HCT116 (cell line): ENCODE measurements around the gene RUBCN. TPM values are rescaled to one million over a fixed set of nuclear protein-coding genes. Genes with fewer than 3 reads are reported as not detected.
"Not testable (repeated sequence)": the region's sequence is repeated elsewhere in the genome, so short reads cannot be mapped to it uniquely, and the experiment has no call there.

ENCODE experiments used
- ATAC-seq: fragments of 200-7000 bp; cut with Tn5 transposase; 2 replicates; pipeline ENCODE4 v1.9.1; 2020; ENCODE audit warnings: mild to moderate bottlenecking, moderate library complexity
- BruUV-seq: library from RNA; stranded (reverse); fragments of 400-500 nt; replicated peaks from 2 replicates; lab custom pipeline; 2021; lab: Mats Ljungman, UMichigan
- CTCF ChIA-PET: fragments of 300-600 bp; sonication (Branson Sonifier 250); formaldehyde crosslinking; loops from one replicate; lab custom pipeline; 2021; ENCODE audit warnings: antibody characterized with exemption; lab: Charles Lee
- POLR2A ChIA-PET: fragments of 300-600, 350-600 bp; sonication (Branson Sonifier 250); formaldehyde crosslinking; loops from one replicate; lab custom pipeline; 2021; ENCODE audit warnings: antibody characterized with exemption; lab: Charles Lee
- RAD21 ChIA-PET, 2 experiments: fragments of 300-600 bp; sonication (Branson Sonifier 250); formaldehyde crosslinking; loops; one replicate each; lab custom pipeline; 2023; ENCODE audit warnings: low total read pairs in 2 of 2; ENCODE audit not compliant: uncharacterized antibody in 2 of 2, unreplicated experiment in 2 of 2, low non-redundant PET in 1 of 2; lab: Charles Lee
- DNase-seq: peaks from one replicate; pipeline ENCODE4 v3.0.0-alpha.2; 2010; ENCODE audit warnings: low read depth, low spot score
- H2AFZ ChIP-seq: fragments of 200-600 bp; shearing (Covaris generic), sonication (generic); 2 replicates; pipeline ENCODE4 v1.6.1; 2017; ENCODE audit warnings: low read depth, mixed run types, mixed read lengths, antibody characterized with exemption, low read length; ENCODE audit not compliant: poor library complexity, severe bottlenecking
- H3K27ac ChIP-seq: 2 replicates; pipeline ENCODE4 v1.5.1; 2012; ENCODE audit warnings: low read depth, low read length
- H3K27me3 ChIP-seq: fragments of 200-600 bp; sonication (generic); 2 replicates; pipeline ENCODE4 v1.6.1; 2016; ENCODE audit warnings: mixed run types, low read length, mixed read lengths; ENCODE audit not compliant: insufficient read depth
- H3K36me3 ChIP-seq, 2 experiments: fragments of 200-500 bp in 1 of 2; fragments of 200-600 bp in 1 of 2; sonication (Bioruptor generic) in 1 of 2; sonication (generic) in 1 of 2; 2 replicates each; pipeline versions ENCODE4 v1.5.1 to v1.6.1; 2014 to 2016; ENCODE audit warnings: low read length in 2 of 2, inconsistent platforms in 1 of 2, mixed read lengths in 1 of 2, mixed run types in 1 of 2; ENCODE audit not compliant: insufficient read depth in 2 of 2, control insufficient read depth in 1 of 2
- H3K4me1 ChIP-seq, 2 experiments: fragments of 200-600 bp in 1 of 2; sonication (generic) in 1 of 2; 2 replicates each; pipeline versions ENCODE4 v1.5.1 to v1.6.1; 2012 to 2017; ENCODE audit warnings: low read length in 2 of 2, inconsistent platforms in 1 of 2, mild to moderate bottlenecking in 1 of 2, mixed read lengths in 1 of 2, mixed run types in 1 of 2, moderate library complexity in 1 of 2; ENCODE audit not compliant: insufficient read depth in 2 of 2, control insufficient read depth in 1 of 2
- H3K4me2 ChIP-seq: fragments of 200-600 bp; sonication (generic); 2 replicates; pipeline ENCODE4 v1.6.1; 2017; ENCODE audit warnings: mixed run types, low read length, mixed read lengths
- H3K4me3 ChIP-seq, 2 experiments: fragments of 200-600 bp in 1 of 2; sonication (generic) in 1 of 2; replicated peaks in 1 of 2; 2 replicates each; pipeline ENCODE4 v1.5.1; 2011 to 2016; ENCODE audit warnings: low read length in 2 of 2, control low read depth in 1 of 2, low read depth in 1 of 2, mild to moderate bottlenecking in 1 of 2, mixed read lengths in 1 of 2, mixed run types in 1 of 2
- H3K79me2 ChIP-seq: fragments of 200-600 bp; sonication (generic); 2 replicates; pipeline ENCODE4 v1.6.1; 2017; ENCODE audit warnings: mild to moderate bottlenecking, mixed run types, low read length, moderate library complexity, mixed read lengths; ENCODE audit not compliant: insufficient read depth
- H3K9ac ChIP-seq: fragments of 200-600 bp; sonication (generic); 2 replicates; pipeline ENCODE4 v1.6.1; 2016; ENCODE audit warnings: low read length, mixed read lengths
- H3K9me2 ChIP-seq: fragments of 200-600 bp; sonication (generic), shearing (Covaris generic); 2 replicates; pipeline ENCODE4 v1.6.1; 2017; ENCODE audit warnings: mixed run types, mild to moderate bottlenecking, moderate library complexity; ENCODE audit not compliant: insufficient read depth
- H3K9me3 ChIP-seq, 2 experiments: fragments of 200-500 bp in 1 of 2; fragments of 200-600 bp in 1 of 2; sonication (Bioruptor generic) in 1 of 2; sonication (generic) in 1 of 2; 2 replicates each; pipeline ENCODE4 v1.6.1; 2014 to 2017; ENCODE audit warnings: low read length in 2 of 2, mixed read lengths in 2 of 2, inconsistent platforms in 1 of 2, low read depth in 1 of 2, mild to moderate bottlenecking in 1 of 2, mixed run types in 1 of 2, moderate library complexity in 1 of 2; ENCODE audit not compliant: control insufficient read depth in 1 of 2, insufficient read depth in 1 of 2
- H4K20me1 ChIP-seq: fragments of 200-600 bp; sonication (generic), shearing (Covaris generic); 2 replicates; pipeline ENCODE4 v1.6.1; 2017; ENCODE audit warnings: mixed run types, mild to moderate bottlenecking, moderate library complexity; ENCODE audit not compliant: insufficient read depth
- intact Hi-C: fragments of 100-400 bp; cut with micrococcal nuclease; formaldehyde crosslinking; loops from 2 replicates; pipeline ENCODE4 v1.10.0; 2022
- total RNA-seq: library from RNA; stranded (reverse); gene quantifications from one replicate; pipeline ENCODE4 v1.2.1, GENCODE V29; 2021; ENCODE audit not compliant: unreplicated experiment

Gene RUBCN
- total RNA-seq, 1 experiment from 2014 or later = 21.4 TPM

GRCh38 chr3:197656960-197657359 is 79.7 kb downstream of the RUBCN start:
- H3K36me3 ChIP-seq, CTCF ChIA-PET, H3K9me2 ChIP-seq, H3K27ac ChIP-seq, H3K9me3 ChIP-seq, RAD21 ChIA-PET, H4K20me1 ChIP-seq, H3K9ac ChIP-seq, H3K79me2 ChIP-seq, DNase-seq, intact Hi-C loops, POLR2A ChIA-PET, H3K4me1 ChIP-seq, H3K4me2 ChIP-seq, ATAC-seq, H2AFZ ChIP-seq, H3K27me3 ChIP-seq, H3K4me3 ChIP-seq, BruUV-seq: not testable (repeated sequence)

- H3K9ac ChIP-seq, CTCF ChIA-PET, POLR2A ChIA-PET, intact Hi-C loops, H3K9me3 ChIP-seq, DNase-seq, H3K79me2 ChIP-seq, H2AFZ ChIP-seq, H3K9me2 ChIP-seq, H3K27me3 ChIP-seq, RAD21 ChIA-PET, ATAC-seq, H3K36me3 ChIP-seq, H3K4me2 ChIP-seq, BruUV-seq, H4K20me1 ChIP-seq, H3K27ac ChIP-seq, H3K4me1 ChIP-seq, H3K4me3 ChIP-seq: not testable (repeated sequence)
These were observed 80.6 kb downstream of the RUBCN start for GRCh38 chr3:197656129-197656528.

GRCh38 chr3:197654998-197655330 is 81.7 kb downstream of the RUBCN start:
- H3K4me2 ChIP-seq, H3K79me2 ChIP-seq, H3K9ac ChIP-seq, POLR2A ChIA-PET, RAD21 ChIA-PET, H3K4me1 ChIP-seq, H3K27ac ChIP-seq, H3K36me3 ChIP-seq, CTCF ChIA-PET, intact Hi-C loops, DNase-seq, H3K27me3 ChIP-seq, BruUV-seq, H4K20me1 ChIP-seq, H3K9me2 ChIP-seq, H3K9me3 ChIP-seq, H2AFZ ChIP-seq: not testable (repeated sequence)
- H3K4me3 ChIP-seq = peak overlapping the region in 1 of 2 experiments; percentile 22; a peak in 2 of 4 replicates
- peak; percentile 59 for ATAC-seq
